ENCODE measurements around the gene UBL3.

DNA sequence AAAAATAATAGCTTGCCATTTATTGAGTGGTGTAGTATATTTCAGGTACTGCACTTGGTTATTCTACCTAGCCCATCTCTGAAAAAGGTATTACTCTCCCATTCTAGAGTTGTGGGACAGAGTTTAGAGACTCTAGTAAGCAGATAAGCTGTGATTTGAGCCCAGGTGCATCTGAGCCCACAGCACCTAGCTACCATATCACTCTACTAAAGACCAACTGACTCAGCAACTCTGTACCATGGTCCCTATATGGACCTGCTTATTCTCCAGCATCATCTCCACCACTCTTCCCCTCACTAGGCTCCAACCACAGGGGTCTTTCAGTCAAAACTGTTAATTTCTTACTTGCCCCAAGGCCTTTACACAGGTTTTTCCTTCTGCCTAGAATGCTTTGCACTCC lies 64.4 kb downstream of the UBL3 start:
- TF ChIP-seq ZFX (IDR thresholded peaks at IDR 0.05) (no peak), CTCF (conservative IDR thresholded peaks at IDR 0.05) (no peak)
